SK-N-SH (cell line): ENCODE results near the gene PHKB.

Experiments
- CTCF ChIP-seq: fragments of 200-600 bp; sonication (generic); IDR thresholded peaks from 2 replicates; pipeline ENCODE4 v1.6.1; 2017; ENCODE audit warnings: antibody characterized with exemption, mild to moderate bottlenecking, moderate library complexity
- EP300 ChIP-seq, 2 experiments: IDR thresholded peaks; 2 replicates each; pipeline versions ENCODE4 v1.4.0 to v1.6.1; 2012; ENCODE audit warnings: borderline replicate concordance in 1 of 2, low read depth in 1 of 2, low read length in 1 of 2
- EZH2phosphoT487 ChIP-seq: fragments of 200-600 bp; sonication (generic); IDR thresholded peaks from 2 replicates; pipeline ENCODE4 v1.6.1; 2017; ENCODE audit warnings: low read depth, mixed run types, mild to moderate bottlenecking, antibody characterized with exemption, moderate library complexity, borderline replicate concordance
- FOXJ3 ChIP-seq: sonication (generic); formaldehyde crosslinking; IDR thresholded peaks from 2 replicates; pipeline ENCODE4 v1.5.1; 2020; ENCODE audit warnings: mild to moderate bottlenecking, missing genetic modification reagents
- IRF3 ChIP-seq: fragments of 150-350 bp; IDR thresholded peaks from 2 replicates; pipeline ENCODE4 v1.6.1; 2016; ENCODE audit warnings: mild to moderate bottlenecking, low read depth, low read length
- POLR2AphosphoS5 ChIP-seq: IDR thresholded peaks from 2 replicates; pipeline ENCODE4 v1.6.1; 2012; ENCODE audit warnings: low read depth, low read length
- REST ChIP-seq: IDR thresholded peaks from 2 replicates; pipeline ENCODE4 v1.6.1; 2012; ENCODE audit warnings: mild to moderate bottlenecking, low read depth, low read length, moderate library complexity
- RFX5 ChIP-seq: IDR thresholded peaks from 2 replicates; pipeline ENCODE4 v1.6.1; 2012; ENCODE audit warnings: mild to moderate bottlenecking, improper control_type of control experiment, low read length
- ZBTB33 ChIP-seq: IDR thresholded peaks from 2 replicates; pipeline ENCODE4 v1.4.0; 2012; ENCODE audit warnings: low read depth, borderline replicate concordance

- TF ChIP-seq CTCF: no peak
- TF ChIP-seq EP300 (IDR thresholded peaks at IDR 0.05; ENCODE audit: borderline replicate concordance in 1 of 2, low read depth in 1 of 2, low read length in 1 of 2): no peak
- no peak for TF ChIP-seq RFX5
- no peak for TF ChIP-seq REST
- TF ChIP-seq ZBTB33: no peak
- TF ChIP-seq POLR2AphosphoS5: no peak
- TF ChIP-seq FOXJ3 (CRISPR knock-in tag): no peak
- TF ChIP-seq EZH2phosphoT487: no peak
- no peak for TF ChIP-seq IRF3
Measured at GRCh38 chr16:47460359-47460710, 796 bp upstream of the PHKB start.
